Neuronal stem cell (in vitro differentiated cells): ENCODE results near the gene MSX2.

Experiments
- DNase-seq: peaks from one replicate; pipeline ENCODE4 v3.0.0-alpha.2; 2013; ENCODE audit warnings: low spot score
- H2AFZ ChIP-seq: one replicate; pipeline ENCODE4 v1.6.1; 2013; ENCODE audit warnings: mild to moderate bottlenecking, low read length, inconsistent platforms
- H2AK5ac ChIP-seq: 2 replicates; pipeline ENCODE4 v1.6.1; 2013; ENCODE audit warnings: low read depth, mild to moderate bottlenecking, inconsistent platforms, low read length, moderate library complexity, mixed read lengths
- H2BK120ac ChIP-seq: 2 replicates; pipeline ENCODE4 v1.6.1; 2013; ENCODE audit warnings: low read depth, mild to moderate bottlenecking, inconsistent platforms, low read length, moderate library complexity, mixed read lengths
- H2BK12ac ChIP-seq: one replicate; pipeline ENCODE4 v1.6.1; 2013; ENCODE audit warnings: low read length, inconsistent platforms
- H2BK15ac ChIP-seq: 2 replicates; pipeline ENCODE4 v1.6.1; 2013; ENCODE audit warnings: mild to moderate bottlenecking, low read length, inconsistent platforms, mixed read lengths
- H2BK5ac ChIP-seq: one replicate; pipeline ENCODE4 v1.6.1; 2013; ENCODE audit warnings: inconsistent platforms, mild to moderate bottlenecking, low read length, moderate library complexity
- H3K14ac ChIP-seq: one replicate; pipeline ENCODE4 v1.6.1; 2013; ENCODE audit warnings: low read length, inconsistent platforms
- H3K18ac ChIP-seq: 2 replicates; pipeline ENCODE4 v1.6.1; 2013; ENCODE audit warnings: low read length, inconsistent platforms
- H3K23ac ChIP-seq: 2 replicates; pipeline ENCODE4 v1.6.1; 2013; ENCODE audit warnings: low read depth, mild to moderate bottlenecking, mixed read lengths, low read length, inconsistent platforms; ENCODE audit not compliant: poor library complexity
- H3K27ac ChIP-seq: replicated peaks from 3 replicates; pipeline ENCODE4 v1.5.1; 2013; ENCODE audit warnings: low read length, inconsistent platforms
- H3K27me3 ChIP-seq, 3 experiments: 2 replicates each; pipeline ENCODE4 v1.6.1; 2013; ENCODE audit warnings: low read length in 3 of 3, mild to moderate bottlenecking in 2 of 3, inconsistent platforms in 1 of 3, low read depth in 1 of 3, mixed read lengths in 1 of 3, moderate library complexity in 1 of 3; ENCODE audit not compliant: control insufficient read depth in 3 of 3, insufficient read depth in 3 of 3
- H3K36me3 ChIP-seq, 2 donors: replicated peaks in 1 of 2; 2 replicates each; pipeline ENCODE4 v1.6.1; 2013; ENCODE audit warnings: low read length in 2 of 2; ENCODE audit not compliant: control insufficient read depth in 2 of 2, insufficient read depth in 2 of 2
- H3K4ac ChIP-seq: 2 replicates; pipeline ENCODE4 v1.6.1; 2013; ENCODE audit warnings: inconsistent platforms, mild to moderate bottlenecking, low read length, moderate library complexity
- H3K4me1 ChIP-seq, 2 donors: 1 replicate in 1 of 2; 2 replicates in 1 of 2; pipeline ENCODE4 v1.6.1; 2013; ENCODE audit warnings: low read length in 2 of 2, low read depth in 1 of 2; ENCODE audit not compliant: control insufficient read depth in 2 of 2, insufficient read depth in 1 of 2
- H3K4me2 ChIP-seq: one replicate; pipeline ENCODE4 v1.6.1; 2013; ENCODE audit warnings: mild to moderate bottlenecking, low read length, inconsistent platforms; ENCODE audit not compliant: insufficient read depth, poor library complexity, severe bottlenecking
- H3K4me3 ChIP-seq, 2 donors: 2 replicates each; pipeline ENCODE4 v1.5.1; 2013; ENCODE audit warnings: low read length in 2 of 2, mild to moderate bottlenecking in 2 of 2, inconsistent platforms in 1 of 2, moderate library complexity in 1 of 2
- H3K79me1 ChIP-seq: one replicate; pipeline ENCODE4 v1.6.1; 2013; ENCODE audit warnings: low read depth, mild to moderate bottlenecking, inconsistent platforms, low read length, moderate library complexity
- H3K9ac ChIP-seq: one replicate; pipeline ENCODE4 v1.6.1; 2013; ENCODE audit warnings: mild to moderate bottlenecking, low read depth, low read length, inconsistent platforms; ENCODE audit not compliant: poor library complexity
- H3K9me3 ChIP-seq, 2 donors: replicated peaks in 1 of 2; 2 replicates each; pipeline versions ENCODE3 to v1.6.1; 2013; ENCODE audit warnings: low read length in 2 of 2, mild to moderate bottlenecking in 2 of 2, inconsistent platforms in 1 of 2, low read depth in 1 of 2, mixed read lengths in 1 of 2, moderate library complexity in 1 of 2; ENCODE audit not compliant: control insufficient read depth in 2 of 2, insufficient read depth in 1 of 2
- H4K8ac ChIP-seq: one replicate; pipeline ENCODE4 v1.6.1; 2013; ENCODE audit warnings: low read depth, mild to moderate bottlenecking, inconsistent platforms, low read length, moderate library complexity
- H4K91ac ChIP-seq: one replicate; pipeline ENCODE4 v1.6.1; 2013; ENCODE audit warnings: low read length, low read depth, mild to moderate bottlenecking, inconsistent platforms; ENCODE audit not compliant: poor library complexity
- WGBS, 2 donors: extraction: QIAGEN DNeasy Blood & Tissue Kit; methylation state at CpG; one replicate each; pipeline ENCODE4 v1.1.7; 2013; ENCODE audit warnings: missing lambda C conversion rate in 2 of 2, mixed read lengths in 1 of 2; ENCODE audit not compliant: insufficient read length in 2 of 2, insufficient replicate concordance in 1 of 2; ENCODE audit errors: extremely low coverage in 2 of 2; 5-methylcytosine and 5-hydroxymethylcytosine counted together

MSX2 gene

DNA sequence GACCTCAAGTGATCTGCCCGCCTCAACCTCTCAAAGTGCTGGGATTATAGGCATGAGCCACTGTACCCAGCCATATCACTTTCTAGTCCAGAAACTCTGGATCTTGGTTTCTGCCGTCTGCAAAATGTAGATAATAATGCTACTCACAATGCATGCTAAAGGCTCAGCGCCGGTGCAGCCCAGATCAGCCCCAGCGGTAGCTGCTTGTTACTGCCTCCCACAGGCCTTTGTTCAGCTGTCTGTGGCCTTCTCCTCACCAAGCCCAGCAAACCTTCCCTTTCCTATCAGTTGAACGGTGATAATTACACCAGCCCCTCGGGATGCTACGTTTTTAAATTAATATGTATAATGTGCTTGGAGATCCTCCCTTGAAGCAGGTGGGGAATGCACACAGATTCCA lies 26.2 kb upstream of the MSX2 start:
- H2BK5ac ChIP-seq, result no peak overlapping the region
- no peak overlapping the region for H3K4ac ChIP-seq
- DNase-seq, result no peak
- no peak overlapping the region for H3K9ac ChIP-seq
- peaks cover 0 to 12% (median 8%) of the 10 kb centered on the region in 3 experiments for H3K27me3 ChIP-seq
- no peak overlapping the region for H2AK5ac ChIP-seq
- no peak overlapping the region for H4K8ac ChIP-seq
- no CpG with 5 or more reads among the region's 8 CpGs for WGBS, 2 donors
- H3K4me2 ChIP-seq, result no peak overlapping the region
- peaks cover 0 to 5% of the 10 kb centered on the region in 2 donors for H3K4me1 ChIP-seq
- no peak overlapping the region for H3K18ac ChIP-seq
- H3K23ac ChIP-seq, result no peak overlapping the region
- no peak overlapping the region for H2BK12ac ChIP-seq
- H4K91ac ChIP-seq, result no peak overlapping the region
- H3K14ac ChIP-seq, result no peak overlapping the region
- H3K4me3 ChIP-seq, result no peak overlapping the region
- no peaks in the 10 kb centered on the region for H3K79me1 ChIP-seq
- H2BK15ac ChIP-seq, result no peak overlapping the region
- no peak overlapping the region for H2BK120ac ChIP-seq
- no peak overlapping the region for H3K27ac ChIP-seq
- no peaks in the 10 kb centered on the region for H3K36me3 ChIP-seq
- no peak overlapping the region for H2AFZ ChIP-seq
- no peaks in the 10 kb centered on the region for H3K9me3 ChIP-seq

DNA sequence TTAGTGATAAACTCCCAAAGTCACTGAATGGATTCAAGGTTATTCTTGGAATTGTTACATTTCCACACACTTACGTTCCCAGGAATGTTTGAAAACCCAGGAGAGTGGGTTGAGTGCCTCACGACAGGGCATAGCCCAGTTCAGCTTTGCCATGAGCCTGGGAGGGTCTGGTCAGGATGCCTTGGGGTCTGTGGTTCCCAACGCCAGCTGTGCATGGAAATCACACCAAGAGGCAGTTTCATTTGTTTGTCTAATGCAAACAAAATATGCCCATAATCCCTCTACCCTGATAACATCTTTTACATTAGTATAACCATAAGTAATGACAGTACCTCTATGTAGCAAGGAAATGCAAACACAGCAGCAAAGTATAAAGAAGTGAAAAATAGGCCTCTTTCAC lies 25.3 kb upstream of the MSX2 start:
- no CpG with 5 or more reads among the region's 3 CpGs for WGBS, 2 donors
- Histone ChIP-seq H3K9me3 (no peaks in the 10 kb centered on the region), H2AK5ac (no peak overlapping the region), H2BK120ac (no peak overlapping the region), H2BK5ac (no peak overlapping the region), H3K4ac (no peak overlapping the region), H3K4me3 (no peak overlapping the region), H4K8ac (no peak overlapping the region), H2BK15ac (no peak overlapping the region), H3K79me1 (no peaks in the 10 kb centered on the region), H3K27me3 (peaks cover 0 to 6% (median 2%) of the 10 kb centered on the region in 3 experiments), H3K4me1 (no peaks in the 10 kb centered on the region), H2BK12ac (no peak overlapping the region), H3K18ac (no peak overlapping the region), H3K14ac (no peak overlapping the region), H3K36me3 (no peaks in the 10 kb centered on the region), H3K4me2 (no peak overlapping the region), H3K9ac (no peak overlapping the region), H2AFZ (no peak overlapping the region), H3K27ac (no peak overlapping the region), H3K23ac (no peak overlapping the region), H4K91ac (no peak overlapping the region)
- no peak for DNase-seq

DNA sequence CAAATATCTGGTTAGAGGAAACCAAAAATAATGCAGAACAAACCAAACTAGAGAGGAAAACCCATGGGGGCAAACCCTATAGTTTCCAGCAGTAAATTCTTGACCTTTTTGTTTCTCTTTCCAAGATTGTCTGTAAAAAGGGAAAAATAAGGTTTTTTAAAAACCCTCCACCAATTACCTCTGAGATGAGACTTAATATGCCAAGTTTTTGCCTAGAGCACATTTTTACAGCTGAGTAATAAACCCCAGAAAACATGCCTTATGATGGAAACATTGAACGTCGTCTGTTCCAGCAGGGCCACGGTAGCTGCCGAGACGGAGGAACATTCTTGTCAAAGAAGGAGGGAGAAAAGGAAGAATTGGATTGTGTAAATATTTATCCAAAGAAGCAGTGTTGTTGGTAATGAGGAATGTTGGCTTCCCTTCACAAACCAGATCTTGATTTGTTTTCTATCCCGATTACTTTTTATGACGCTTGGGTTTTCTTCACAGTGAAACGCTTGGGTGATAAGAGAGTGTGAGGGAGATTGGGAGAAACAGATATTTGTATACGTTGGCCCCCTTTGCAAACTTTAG lies 17.3 kb upstream of the MSX2 start:
- no peak overlapping the region for H2BK120ac ChIP-seq
- no peaks in the 10 kb centered on the region for H3K79me1 ChIP-seq
- no peak overlapping the region for H2BK12ac ChIP-seq
- no peak overlapping the region for H3K4me2 ChIP-seq
- no peak overlapping the region for H4K91ac ChIP-seq
- H2BK5ac ChIP-seq, result no peak overlapping the region
- H3K36me3 ChIP-seq, result no peaks in the 10 kb centered on the region
- H3K27me3 ChIP-seq, result peaks cover 0 to 9% (median 2%) of the 10 kb centered on the region in 3 experiments
- no peak overlapping the region for H3K9ac ChIP-seq
- no peak for DNase-seq
- no peak overlapping the region for H3K4ac ChIP-seq
- H3K9me3 ChIP-seq, result no peaks in the 10 kb centered on the region
- no peak overlapping the region for H2AK5ac ChIP-seq
- no peak overlapping the region for H4K8ac ChIP-seq
- no peaks in the 10 kb centered on the region for H3K4me1 ChIP-seq
- H3K4me3 ChIP-seq, result no peak overlapping the region
- no peak overlapping the region for H2AFZ ChIP-seq
- H2BK15ac ChIP-seq, result no peak overlapping the region
- H3K14ac ChIP-seq, result no peak overlapping the region
- H3K27ac ChIP-seq, result no peak overlapping the region
- no peak overlapping the region for H3K18ac ChIP-seq
- H3K23ac ChIP-seq, result no peak overlapping the region
- WGBS, 2 donors, result no CpG with 5 or more reads among the region's 9 CpGs

DNA sequence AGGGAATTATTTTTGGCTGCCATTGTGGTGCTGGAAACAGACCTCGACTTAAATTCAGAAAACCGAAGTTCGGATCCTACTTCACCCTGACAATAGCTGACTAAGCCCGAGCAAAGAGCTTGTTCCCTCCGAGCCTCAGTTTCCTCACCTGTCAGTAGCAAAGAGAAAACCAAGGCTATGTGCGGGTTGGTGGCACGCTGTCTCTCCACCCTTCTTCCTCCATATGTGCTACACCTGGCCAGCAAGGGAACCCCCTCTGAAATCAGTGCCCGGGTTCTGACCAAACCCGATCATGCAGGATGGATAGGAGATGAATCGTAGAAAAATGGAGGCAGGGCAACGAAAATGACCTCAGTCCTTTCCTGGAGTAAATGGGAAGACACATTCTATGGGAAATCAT lies 16.7 kb upstream of the MSX2 start:
- H2AK5ac ChIP-seq, result no peak overlapping the region
- H3K4me1 ChIP-seq, result no peaks in the 10 kb centered on the region
- DNase-seq, result no peak
- no peak overlapping the region for H3K4me2 ChIP-seq
- H2BK120ac ChIP-seq, result no peak overlapping the region
- no peak overlapping the region for H2BK15ac ChIP-seq
- H3K4ac ChIP-seq, result no peak overlapping the region
- no peaks in the 10 kb centered on the region for H3K36me3 ChIP-seq
- H3K18ac ChIP-seq, result no peak overlapping the region
- peaks cover 0 to 9% (median 2%) of the 10 kb centered on the region in 3 experiments for H3K27me3 ChIP-seq
- no peak overlapping the region for H3K14ac ChIP-seq
- no peaks in the 10 kb centered on the region for H3K79me1 ChIP-seq
- no peak overlapping the region for H3K9ac ChIP-seq
- no peak overlapping the region for H2BK12ac ChIP-seq
- no peak overlapping the region for H2BK5ac ChIP-seq
- H2AFZ ChIP-seq, result no peak overlapping the region
- no CpG with 5 or more reads among the region's 11 CpGs for WGBS, 2 donors
- H3K9me3 ChIP-seq, result no peaks in the 10 kb centered on the region
- H4K8ac ChIP-seq, result no peak overlapping the region
- H3K23ac ChIP-seq, result no peak overlapping the region
- no peak overlapping the region for H4K91ac ChIP-seq
- H3K4me3 ChIP-seq, result no peak overlapping the region
- H3K27ac ChIP-seq, result no peak overlapping the region
